Endodermal cell (in vitro differentiated cells): ENCODE results near the gene BRSK2. TPM values are rescaled to one million over a fixed set of nuclear protein-coding genes. Genes with fewer than 3 reads are reported as not detected.

Experiments
- DNase-seq: peaks from one replicate; pipeline ENCODE4 v3.0.0-alpha.2; 2017
- H3K27ac ChIP-seq: 2 replicates; pipeline ENCODE4 v1.5.1; 2013; ENCODE audit warnings: mild to moderate bottlenecking, low read depth, low read length, moderate library complexity
- H3K27me3 ChIP-seq: 2 replicates; pipeline ENCODE4 v1.6.1; 2013; ENCODE audit warnings: mild to moderate bottlenecking, low read length, moderate library complexity; ENCODE audit not compliant: insufficient read depth, control insufficient read depth, poor library complexity, severe bottlenecking
- H3K36me3 ChIP-seq: 2 replicates; pipeline ENCODE4 v1.7.0; 2013; ENCODE audit warnings: mild to moderate bottlenecking, low read length, moderate library complexity; ENCODE audit not compliant: control insufficient read depth, insufficient read depth
- H3K4me1 ChIP-seq: one replicate; pipeline ENCODE4 v1.7.0; 2013; ENCODE audit warnings: low read length; ENCODE audit not compliant: control insufficient read depth, insufficient read depth
- H3K4me3 ChIP-seq: 2 replicates; pipeline ENCODE4 v1.5.1; 2013; ENCODE audit warnings: mild to moderate bottlenecking, low read length, moderate library complexity
- H3K9ac ChIP-seq: 2 replicates; pipeline ENCODE4 v1.6.1; 2013; ENCODE audit warnings: mild to moderate bottlenecking, low read length, moderate library complexity; ENCODE audit not compliant: poor library complexity, severe bottlenecking; ENCODE audit errors: extremely low read depth
- H3K9me3 ChIP-seq: 2 replicates; pipeline ENCODE4 v1.6.1; 2013; ENCODE audit warnings: mild to moderate bottlenecking, low read length, moderate library complexity; ENCODE audit not compliant: control insufficient read depth
- H3K27ac Mint-ChIP-seq: 2 replicates; pipeline ENCODE4 v1.8.0; 2020; ENCODE audit warnings: mixed read lengths
- H3K27me3 Mint-ChIP-seq: 2 replicates; pipeline ENCODE4 v1.8.0; 2021; ENCODE audit warnings: mild to moderate bottlenecking, mixed read lengths; ENCODE audit not compliant: insufficient read depth
- H3K36me3 Mint-ChIP-seq: 2 replicates; pipeline ENCODE4 v1.8.0; 2020; ENCODE audit warnings: low read depth, mixed read lengths
- H3K4me1 Mint-ChIP-seq: 2 replicates; pipeline ENCODE4 v1.8.0; 2020; ENCODE audit warnings: mixed read lengths
- H3K4me3 Mint-ChIP-seq: 2 replicates; pipeline ENCODE4 v1.8.0; 2020; ENCODE audit warnings: mild to moderate bottlenecking, moderate library complexity, mixed read lengths
- H3K9me3 Mint-ChIP-seq: 2 replicates; pipeline ENCODE4 v1.8.0; 2020; ENCODE audit warnings: mild to moderate bottlenecking, mixed read lengths
- CTCF ChIP-seq: fragments of 200-600 bp; sonication (generic); conservative IDR thresholded peaks from 2 replicates; pipeline ENCODE4 v1.5.0; 2021; ENCODE audit warnings: antibody characterized with exemption, mild to moderate bottlenecking
- WGBS, 2 experiments: methylation state at CpG; one replicate each; pipeline versions ENCODE4 v1.1.5 to v1.1.7; 2013; ENCODE audit warnings: missing lambda C conversion rate in 2 of 2, mixed read lengths in 1 of 2; ENCODE audit not compliant: insufficient coverage in 1 of 2, insufficient read length in 1 of 2; 5-methylcytosine and 5-hydroxymethylcytosine counted together
- total RNA-seq, 2 donors: library from RNA; stranded (reverse); fragmentation: NEBNext Ultra II Directional in 1 of 2; extraction: Animal tissue kit (Norgen Biotek cat#: 25700) in 1 of 2; gene quantifications; 2 replicates in 1 of 2; 3 replicates in 1 of 2; pipeline ENCODE4 v1.2.1, GENCODE V29; 2021

BRSK2 gene
- total RNA-seq, 2 donors from 2014 or later = 9.4 to 10.3 TPM

GRCh38 chr11:1447845-1448825 lies 58.4 kb downstream of the BRSK2 start:
- Mint-ChIP-seq H3K27me3 (no peaks in the 10 kb centered on the region), H3K27ac (no peak overlapping the region), H3K36me3 (peaks cover 1% of the 10 kb centered on the region), H3K4me3 (no peak overlapping the region), H3K9me3 (no peaks in the 10 kb centered on the region), H3K4me1 (no peaks in the 10 kb centered on the region)
- no peak overlapping the region for H3K4me3 ChIP-seq
- H3K36me3 ChIP-seq = no peaks in the 10 kb centered on the region
- no peak overlapping the region for H3K27ac ChIP-seq
- H3K4me1 ChIP-seq = no peaks in the 10 kb centered on the region
- no peaks in the 10 kb centered on the region for H3K27me3 ChIP-seq
- no peaks in the 10 kb centered on the region for H3K9me3 ChIP-seq
- no peak overlapping the region for H3K9ac ChIP-seq
- 94 to 96% methylated on average over 43 to 49 of the region's 49 CpGs for WGBS, 2 experiments
- peak; percentile 30 for TF ChIP-seq CTCF
- no peak for DNase-seq

- Mint-ChIP-seq H3K9me3 (no peaks in the 10 kb centered on the region), H3K4me1 (no peaks in the 10 kb centered on the region), H3K27ac (no peak overlapping the region), H3K36me3 (peaks cover 1% of the 10 kb centered on the region), H3K27me3 (no peaks in the 10 kb centered on the region), H3K4me3 (no peak overlapping the region)
- Histone ChIP-seq H3K4me3 (no peak overlapping the region), H3K36me3 (no peaks in the 10 kb centered on the region), H3K9ac (no peak overlapping the region), H3K4me1 (no peaks in the 10 kb centered on the region), H3K27ac (no peak overlapping the region), H3K9me3 (no peaks in the 10 kb centered on the region), H3K27me3 (no peaks in the 10 kb centered on the region)
- TF ChIP-seq CTCF = no peak
- 94 to 98% methylated on average over 18 to 24 of the region's 24 CpGs for WGBS, 2 experiments
- DNase-seq = no peak
Observed at GRCh38 chr11:1448882-1449281, 59.1 kb downstream of the BRSK2 start.

GRCh38 chr11:1449490-1450243 lies 59.9 kb downstream of the BRSK2 start:
- no peak for DNase-seq
- TF ChIP-seq CTCF = no peak
- Mint-ChIP-seq H3K4me3 (no peak overlapping the region), H3K27me3 (no peaks in the 10 kb centered on the region), H3K9me3 (no peaks in the 10 kb centered on the region), H3K27ac (no peak overlapping the region), H3K36me3 (peaks cover 1% of the 10 kb centered on the region), H3K4me1 (no peaks in the 10 kb centered on the region)
- no peaks in the 10 kb centered on the region for H3K9me3 ChIP-seq
- H3K27ac ChIP-seq = peak overlapping the region; percentile 44
- H3K27me3 ChIP-seq = no peaks in the 10 kb centered on the region
- H3K9ac ChIP-seq = no peak overlapping the region
- H3K4me1 ChIP-seq = no peaks in the 10 kb centered on the region
- WGBS, 2 experiments = 90 to 98% methylated on average over 19 to 29 of the region's 31 CpGs
- no peak overlapping the region for H3K4me3 ChIP-seq
- no peaks in the 10 kb centered on the region for H3K36me3 ChIP-seq
